Esophagus muscularis mucosa (tissue), 3 donors: ENCODE results near the gene RBBP6.

Experiments used
- CTCF ChIP-seq, 3 experiments: fragments of 200-600 bp in 2 of 3; fragments of 450-650 bp in 1 of 3; sonication (generic) in 2 of 3; IDR thresholded peaks; one replicate each; pipeline ENCODE4 v1.5.1; 2017 to 2019; ENCODE audit warnings: antibody characterized with exemption in 3 of 3, mild to moderate bottlenecking in 2 of 3, moderate library complexity in 1 of 3
- POLR2AphosphoS5 ChIP-seq, 2 donors: sonication (generic); formaldehyde crosslinking; IDR thresholded peaks; one replicate each; pipeline ENCODE4 v1.6.1; 2017; ENCODE audit warnings: antibody characterized with exemption in 2 of 2

- TF ChIP-seq POLR2AphosphoS5 (IDR thresholded peaks at IDR 0.05) (no peak), CTCF (IDR thresholded peaks at IDR 0.05) (peak; percentile 27 to 38 (median 38))
These were observed 29.0 kb downstream of the RBBP6 start for GRCh38 chr16:24568392-24568791.
